ENCODE results near the gene CFAP20.

- no peak for TF ChIP-seq JUND (IDR thresholded peaks at IDR 0.05)
- TF ChIP-seq, protein P1, sequence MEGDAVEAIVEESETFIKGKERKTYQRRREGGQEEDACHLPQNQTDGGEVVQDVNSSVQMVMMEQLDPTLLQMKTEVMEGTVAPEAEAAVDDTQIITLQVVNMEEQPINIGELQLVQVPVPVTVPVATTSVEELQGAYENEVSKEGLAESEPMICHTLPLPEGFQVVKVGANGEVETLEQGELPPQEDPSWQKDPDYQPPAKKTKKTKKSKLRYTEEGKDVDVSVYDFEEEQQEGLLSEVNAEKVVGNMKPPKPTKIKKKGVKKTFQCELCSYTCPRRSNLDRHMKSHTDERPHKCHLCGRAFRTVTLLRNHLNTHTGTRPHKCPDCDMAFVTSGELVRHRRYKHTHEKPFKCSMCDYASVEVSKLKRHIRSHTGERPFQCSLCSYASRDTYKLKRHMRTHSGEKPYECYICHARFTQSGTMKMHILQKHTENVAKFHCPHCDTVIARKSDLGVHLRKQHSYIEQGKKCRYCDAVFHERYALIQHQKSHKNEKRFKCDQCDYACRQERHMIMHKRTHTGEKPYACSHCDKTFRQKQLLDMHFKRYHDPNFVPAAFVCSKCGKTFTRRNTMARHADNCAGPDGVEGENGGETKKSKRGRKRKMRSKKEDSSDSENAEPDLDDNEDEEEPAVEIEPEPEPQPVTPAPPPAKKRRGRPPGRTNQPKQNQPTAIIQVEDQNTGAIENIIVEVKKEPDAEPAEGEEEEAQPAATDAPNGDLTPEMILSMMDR (IDR thresholded peaks at IDR 0.05; ENCODE audit: low read depth, low read length, missing input control): no peak
- no peak for TF ChIP-seq HNF4G (IDR thresholded peaks at IDR 0.05)
- no peak for TF ChIP-seq SP1 (IDR thresholded peaks at IDR 0.05)
- TF ChIP-seq GABPA (IDR thresholded peaks at IDR 0.05 in 1 of 2, conservative IDR thresholded peaks at IDR 0.05 in 1 of 2): no peak
- TF ChIP-seq EGR1 (IDR thresholded peaks at IDR 0.05; ENCODE audit: low read depth in 2 of 2): no peak
- no peak for TF ChIP-seq HNF4A (conservative IDR thresholded peaks at IDR 0.05)
- TF ChIP-seq RAD21 (IDR thresholded peaks at IDR 0.05): no peak
- TF ChIP-seq ZBTB33 (IDR thresholded peaks at IDR 0.05): no peak
- TF ChIP-seq FOXA1 (IDR thresholded peaks at IDR 0.05): no peak
- TF ChIP-seq YY1 (IDR thresholded peaks at IDR 0.05): no peak
- TF ChIP-seq REST (IDR thresholded peaks at IDR 0.05): no peak
- TF ChIP-seq TAF1 (conservative IDR thresholded peaks at IDR 0.05): no peak
- TF ChIP-seq ATF3 (IDR thresholded peaks at IDR 0.05): no peak
Measured at GRCh38 chr16:58110571-58111301, 18.4 kb downstream of the CFAP20 start.

Data from liver (tissue), 3 donors.